Activated naive CD8-positive, alpha-beta T cell treated with anti-CD3 and anti-CD28 coated beads, Interleukin-2, amount 50 U/mL, for 16 hours (primary cell): ENCODE data around the gene GPR153.
"Not testable (repeated sequence)": the region's sequence is repeated elsewhere in the genome, so short reads cannot be mapped to it uniquely, and the experiment has no call there.

ENCODE experiments used
- DNase-seq: peaks from one replicate; pipeline ENCODE4 v3.0.0-alpha.2; 2020; ENCODE audit warnings: low read depth, low spot score

Gene GPR153

DNA sequence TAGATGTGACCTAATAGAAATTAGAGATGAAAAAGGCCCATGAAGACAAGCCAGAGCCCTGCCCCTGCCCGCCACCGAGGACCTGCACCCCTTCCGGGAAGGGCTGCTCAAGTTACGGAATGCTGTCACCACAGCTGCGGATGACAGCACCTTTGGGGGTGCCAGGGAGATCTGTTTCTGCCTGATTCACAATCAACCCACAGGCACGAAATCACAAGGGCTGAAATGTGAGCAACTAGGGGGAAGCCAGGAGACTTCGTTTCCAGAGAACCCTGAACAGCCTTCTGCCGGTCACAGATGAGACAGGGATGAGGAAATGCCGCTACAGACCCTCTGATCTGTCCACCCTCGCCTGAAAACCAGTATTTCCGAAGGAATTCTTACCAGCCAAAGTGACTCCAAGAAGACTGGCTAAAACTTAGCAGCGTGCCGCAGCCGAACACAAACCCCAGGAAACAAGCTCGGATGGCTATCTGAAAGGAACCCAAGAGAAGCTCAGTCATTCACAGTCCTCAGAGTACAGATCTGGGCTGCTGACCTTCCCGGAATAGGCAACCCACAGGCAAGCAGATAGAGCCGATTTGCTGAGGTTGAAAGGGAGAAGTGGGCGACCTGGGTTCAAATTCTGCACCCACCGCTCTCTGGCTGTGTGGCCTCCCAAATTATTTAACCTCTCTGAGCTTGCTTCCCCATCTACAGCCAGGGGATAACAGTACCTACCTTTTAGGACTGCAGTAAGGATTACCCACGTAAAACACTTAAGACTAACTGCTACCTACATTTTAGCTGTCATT is 26.2 kb downstream of the GPR153 start:
- no peak for DNase-seq

GRCh38 chr1:6233376-6233775 is 27.5 kb downstream of the GPR153 start:
- DNase-seq, result no peak

DNA sequence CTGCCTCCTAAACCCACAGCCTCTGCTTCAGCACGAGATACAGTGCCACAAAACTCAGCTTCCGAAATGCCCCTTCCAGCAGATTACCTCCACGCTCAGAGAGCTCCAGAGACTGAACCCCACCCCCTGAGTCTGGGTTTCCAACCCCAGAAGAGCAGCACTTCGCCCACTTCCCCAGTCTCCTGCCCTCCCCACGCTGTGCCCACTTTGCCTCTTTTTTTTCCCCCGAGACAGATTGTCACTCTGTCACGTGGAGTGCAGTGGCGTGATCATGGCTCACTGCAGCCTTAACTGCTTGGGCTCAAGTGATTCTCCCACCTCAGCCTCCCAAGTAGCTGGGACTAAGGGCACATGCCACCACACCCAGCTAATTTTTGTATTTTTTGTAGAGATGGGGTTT is 35.2 kb downstream of the GPR153 start:
- no peak for DNase-seq

GRCh38 chr1:6224718-6225117 is 36.2 kb downstream of the GPR153 start:
- DNase-seq, result no peak

DNA sequence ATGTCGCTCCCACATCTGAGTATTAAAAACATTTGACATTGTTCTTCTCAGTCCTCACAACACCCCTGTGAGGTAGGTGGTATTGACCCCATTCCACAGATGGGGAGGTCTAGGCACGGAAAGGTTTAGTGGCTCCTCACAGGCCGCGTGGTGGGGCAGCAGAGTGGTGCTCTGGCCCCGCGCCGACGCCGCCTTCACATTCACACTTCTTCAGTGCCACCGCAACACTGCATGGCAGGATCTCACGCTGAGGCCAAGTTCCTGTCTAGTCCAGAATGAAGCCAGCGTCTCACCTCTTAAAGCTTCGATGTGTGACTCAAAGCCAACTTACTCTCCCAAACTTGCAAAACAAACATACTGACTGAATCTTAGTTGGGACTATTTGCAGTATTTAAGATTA is 37.3 kb downstream of the GPR153 start:
- no peak for DNase-seq

GRCh38 chr1:6222636-6223035 is 38.3 kb downstream of the GPR153 start:
- DNase-seq, result no peak

DNA sequence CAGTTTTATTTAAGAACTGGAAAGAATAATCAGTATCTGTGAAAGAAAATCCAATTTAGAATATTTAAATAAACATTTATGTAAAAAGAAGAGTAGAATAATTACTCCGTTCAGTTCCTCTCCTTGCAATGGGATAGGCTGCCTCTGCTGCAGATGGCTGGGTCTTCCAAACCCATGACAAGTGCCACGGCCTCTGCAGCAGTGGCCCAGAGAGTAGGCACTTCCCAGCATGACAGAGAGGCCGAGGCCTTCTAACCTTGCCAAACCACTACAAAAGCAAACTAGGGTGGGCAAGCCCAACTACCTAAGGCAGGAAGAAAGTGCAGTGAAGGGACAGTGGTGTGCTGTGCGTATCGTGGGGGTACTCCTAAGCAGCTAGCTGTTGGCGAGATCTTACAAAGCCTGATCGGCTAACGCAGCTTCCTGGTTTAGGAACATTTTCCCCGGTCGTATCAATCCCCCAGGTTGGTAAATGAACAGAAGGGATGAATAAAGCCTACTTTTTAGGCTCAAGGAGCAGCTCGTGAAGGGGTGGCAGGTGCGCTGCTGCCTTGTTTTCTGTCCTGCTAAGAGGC is 39.6 kb downstream of the GPR153 start:
- no peak for DNase-seq

GRCh38 chr1:6220236-6220635 is 40.7 kb downstream of the GPR153 start:
- DNase-seq, result no peak

- not testable (repeated sequence) for DNase-seq
These were observed 41.3 kb downstream of the GPR153 start for GRCh38 chr1:6219641-6220040.

DNA sequence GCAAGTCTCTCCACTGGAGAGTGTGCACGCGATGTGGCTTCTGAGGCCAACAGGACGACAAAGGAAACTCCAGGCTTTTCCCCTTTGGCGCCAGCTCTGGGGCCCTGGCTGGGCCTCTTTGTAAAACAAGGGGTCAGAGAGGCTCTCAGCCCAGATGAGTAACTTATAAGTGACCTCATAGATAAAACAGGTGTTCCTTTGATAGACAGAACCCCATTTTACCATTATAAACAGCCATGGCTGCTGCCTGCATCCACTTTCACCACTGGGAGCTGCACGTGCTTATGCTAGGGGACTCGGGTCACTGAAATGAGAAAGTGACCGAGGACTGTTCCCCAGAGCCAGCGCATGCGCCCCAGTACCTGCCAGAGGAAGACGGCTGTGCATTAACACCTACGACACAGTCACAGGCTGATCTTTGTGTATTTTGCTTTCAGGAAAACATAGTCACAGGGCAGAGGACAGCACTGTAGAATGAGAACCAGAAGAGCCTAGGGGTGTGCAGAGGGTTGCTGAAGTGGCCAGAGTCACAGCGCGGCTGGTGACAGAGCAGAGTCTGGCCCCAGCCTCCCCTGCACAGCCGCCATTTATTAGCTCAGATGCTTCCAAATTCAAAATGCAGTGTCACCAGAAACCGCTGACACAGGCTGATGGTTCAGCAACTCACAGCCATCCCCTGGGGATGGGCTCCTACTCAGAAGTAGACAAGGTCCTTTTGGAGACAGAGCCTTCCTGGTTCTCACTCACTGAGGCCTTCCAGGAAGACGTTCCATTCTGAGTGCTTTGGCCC is 42.3 kb downstream of the GPR153 start:
- no peak for DNase-seq

- DNase-seq, result no peak
These were observed 48.5 kb downstream of the GPR153 start for GRCh38 chr1:6212193-6212959.

DNA sequence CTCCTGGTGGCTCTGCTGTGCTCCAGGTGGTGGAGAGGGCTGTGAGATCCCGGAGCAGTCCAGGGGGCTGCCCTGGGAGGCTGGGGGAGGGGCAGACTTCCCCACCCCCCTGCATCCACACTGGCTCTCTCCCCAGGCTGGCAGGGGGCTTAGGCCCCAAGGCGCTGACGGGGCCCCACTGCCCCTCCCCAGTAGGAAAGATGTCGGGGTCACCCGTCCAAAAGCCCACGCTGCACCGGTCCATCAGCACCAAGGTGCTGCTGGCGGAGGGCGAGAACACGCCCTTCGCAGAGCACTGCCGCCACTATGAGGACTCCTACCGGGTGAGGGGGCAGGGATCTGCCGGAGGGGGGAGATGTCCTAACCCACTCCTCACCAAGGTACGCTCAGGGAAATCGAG is 49.2 kb downstream of the GPR153 start:
- no peak for DNase-seq

DNA sequence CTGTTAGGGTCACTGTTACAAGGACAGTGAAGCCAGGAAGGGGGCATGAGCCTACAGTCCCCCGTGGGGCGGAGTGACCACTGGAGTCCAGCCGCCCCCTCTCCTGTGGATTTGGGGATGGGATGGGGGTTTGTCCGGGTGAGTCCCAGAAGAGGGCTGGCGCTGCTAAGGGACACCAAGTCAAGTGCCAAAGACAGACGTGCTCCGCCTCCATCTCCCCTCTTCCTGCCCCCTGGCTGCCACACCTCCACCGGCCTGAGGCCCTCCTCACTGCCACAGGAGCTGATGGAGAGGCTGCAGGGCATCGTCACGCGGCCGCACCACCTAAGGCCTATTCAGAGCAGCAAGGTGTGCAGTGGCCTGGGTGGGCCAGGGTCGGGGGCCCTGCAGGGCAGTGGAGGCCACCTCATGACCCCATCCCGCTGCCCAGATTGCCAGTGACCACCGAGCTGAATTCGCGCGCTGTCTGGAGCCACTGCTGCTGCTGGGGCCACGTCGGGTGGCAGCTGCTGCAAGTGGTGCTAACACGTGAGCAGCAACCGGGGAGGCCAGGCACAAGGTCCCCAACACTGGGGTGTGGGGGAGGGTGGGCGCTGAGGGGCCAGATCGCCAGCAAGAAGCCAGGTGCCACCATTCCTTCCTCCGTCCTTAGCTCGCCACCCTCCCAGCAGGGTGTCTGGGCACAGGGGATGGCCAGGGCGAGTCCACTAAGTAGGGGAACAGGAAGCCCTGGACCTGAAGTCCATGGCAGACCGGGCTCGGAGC is 50.1 kb downstream of the GPR153 start:
- no peak for DNase-seq

DNA sequence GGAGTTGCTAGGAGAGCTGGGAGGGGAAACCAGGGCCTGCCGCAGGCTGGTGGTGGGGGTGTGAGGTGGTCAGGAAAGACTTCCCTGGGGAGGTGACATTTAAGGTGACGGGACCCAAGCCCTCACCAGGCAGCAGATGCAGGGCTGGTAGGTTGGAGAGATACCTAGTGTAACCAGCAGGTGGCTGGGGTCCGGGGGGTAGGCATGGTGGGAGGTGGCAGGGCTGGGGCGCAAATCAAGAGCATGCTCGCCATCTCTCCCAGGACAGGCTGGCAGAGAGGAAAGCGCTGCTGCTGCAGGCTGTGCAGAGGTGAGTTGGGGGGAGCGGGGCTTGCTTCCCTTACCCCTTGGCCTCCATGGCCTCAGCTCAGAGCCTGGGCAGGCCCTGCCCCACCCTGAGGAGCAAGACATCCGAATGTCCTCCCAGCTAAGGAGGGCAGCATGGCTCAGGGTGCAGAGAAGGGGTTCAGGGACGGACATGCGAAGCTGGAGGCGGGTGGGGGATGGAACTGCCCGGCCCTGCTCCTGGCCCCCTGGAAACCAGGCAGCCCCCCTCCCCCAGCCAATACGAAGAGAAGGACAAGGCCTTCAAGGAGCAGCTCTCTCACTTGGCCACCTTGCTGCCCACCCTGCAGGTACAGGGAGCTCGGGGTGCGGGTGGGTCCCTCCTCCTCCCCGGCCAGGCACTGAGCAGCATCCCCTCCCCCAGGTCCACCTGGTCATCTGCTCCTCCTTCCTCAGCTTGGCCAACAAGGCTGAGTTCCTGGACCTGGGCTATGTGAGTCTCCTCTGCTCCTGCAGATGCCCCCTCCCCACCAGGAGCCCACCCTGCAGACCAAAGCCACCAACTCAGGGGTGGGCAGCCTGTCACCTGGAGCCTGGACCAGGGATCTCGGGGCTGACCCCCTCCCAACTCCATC is 51.0 kb downstream of the GPR153 start:
- no peak for DNase-seq

GRCh38 chr1:6208723-6209660 is 51.9 kb downstream of the GPR153 start:
- no peak for DNase-seq

DNA sequence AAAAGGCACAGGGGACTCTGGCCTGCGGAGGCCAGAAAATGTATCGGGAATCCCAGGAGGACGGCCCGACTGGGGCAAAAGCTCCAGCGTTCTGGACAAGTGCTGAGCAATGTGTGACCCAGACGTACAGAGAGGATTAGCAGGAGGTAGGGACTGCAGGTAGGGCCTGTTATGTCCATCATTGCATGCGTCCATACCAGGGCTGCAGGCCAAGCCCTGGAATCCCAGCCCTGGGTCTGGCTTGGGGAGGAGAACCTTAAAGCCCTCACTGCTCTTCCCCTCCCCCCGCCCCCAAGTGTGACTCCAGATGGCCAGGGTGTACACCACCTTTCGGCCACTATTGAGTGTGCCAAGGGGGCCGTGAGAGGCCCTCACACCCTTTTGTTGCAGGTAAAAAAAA is 53.0 kb downstream of the GPR153 start:
- DNase-seq, result no peak

DNA sequence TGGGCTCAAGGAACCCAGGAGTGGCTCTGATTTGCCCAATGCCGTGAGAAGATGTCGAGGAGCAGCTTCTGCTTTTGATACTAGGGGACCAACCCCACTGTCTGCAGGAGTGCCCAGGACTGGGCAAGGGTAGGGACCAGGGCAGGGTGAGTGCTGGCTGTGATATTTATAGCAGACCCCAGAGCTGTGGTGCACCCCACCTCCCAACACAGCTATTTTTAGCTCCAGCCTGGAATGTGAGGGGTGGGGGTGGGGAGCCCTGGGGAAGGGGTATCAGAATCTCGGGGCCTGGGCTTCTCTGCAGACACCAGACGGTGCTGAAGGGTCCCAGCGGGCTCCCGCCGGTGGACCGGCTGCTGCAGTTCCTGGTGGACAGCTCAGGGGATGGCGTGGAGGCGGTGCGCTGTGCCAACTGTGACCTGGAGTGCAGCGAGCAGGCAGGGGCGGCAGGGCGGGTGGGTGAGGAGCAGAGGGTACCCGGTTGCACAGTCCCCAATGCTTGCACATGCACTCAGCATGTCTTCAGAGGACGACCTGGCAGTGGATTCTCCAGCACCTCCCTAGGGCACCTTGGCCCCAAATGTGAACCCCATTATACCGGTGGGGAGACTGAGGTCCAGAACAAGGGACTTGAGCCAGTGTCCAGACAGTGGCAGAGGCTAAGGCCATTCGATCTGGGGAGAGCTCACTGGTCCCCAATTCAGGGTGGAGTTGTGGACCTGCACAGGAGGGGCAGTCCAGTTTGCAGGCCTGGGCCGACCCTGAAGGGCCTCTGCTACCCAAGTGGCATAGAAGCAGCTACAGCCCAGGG is 53.6 kb downstream of the GPR153 start:
- DNase-seq, result no peak

- no peak for DNase-seq
These were observed 54.4 kb downstream of the GPR153 start for GRCh38 chr1:6206520-6206855.
